K562 (cell line): ENCODE measurements around the gene YBX1. TPM values are rescaled to one million over a fixed set of nuclear protein-coding genes. Genes with fewer than 3 reads are reported as not detected.

Experiments
- CCAR2 ChIP-seq: fragments of 200-400 bp; formaldehyde crosslinking; IDR thresholded peaks from 2 replicates; pipeline ENCODE4 v1.6.1; 2017; ENCODE audit warnings: mild to moderate bottlenecking, low read depth, low read length
- DMBX1 ChIP-seq: fragments of 250-450 bp; sonication (Bioruptor Pico); IDR thresholded peaks from 2 replicates; pipeline ENCODE4 v1.8.0; 2022; ENCODE audit warnings: inconsistent platforms, mild to moderate bottlenecking, moderate library complexity, borderline replicate concordance
- FUS ChIP-seq: fragments of 200-400 bp; formaldehyde crosslinking; optimal IDR thresholded peaks from 2 replicates; pipeline ENCODE3; 2017; ENCODE audit warnings: low read depth, low read length
- KDM4B ChIP-seq, 2 experiments: fragments of 450-650 bp in 1 of 2; sonication (generic) in 1 of 2; IDR thresholded peaks; 2 replicates each; pipeline ENCODE4 v1.6.1; 2016 to 2017; ENCODE audit warnings: borderline replicate concordance in 2 of 2, antibody characterized with exemption in 1 of 2, low read depth in 1 of 2, mild to moderate bottlenecking in 1 of 2
- PKNOX1 ChIP-seq: fragments of 450-650 bp; IDR thresholded peaks from 2 replicates; pipeline ENCODE4 v1.6.1; 2016
- RFX7 ChIP-seq: fragments of 250-450 bp; sonication (Bioruptor Pico); IDR thresholded peaks from 2 replicates; pipeline ENCODE4 v1.5.1; 2021; ENCODE audit warnings: mild to moderate bottlenecking
- SAP30 ChIP-seq: fragments of 200-600 bp; sonication (generic); IDR thresholded peaks from 2 replicates; pipeline ENCODE4 v1.6.1; 2012; ENCODE audit warnings: borderline replicate concordance, low read depth, mild to moderate bottlenecking, moderate library complexity, low read length, control low read depth, inconsistent platforms; ENCODE audit not compliant: insufficient read depth, poor library complexity, severe bottlenecking
- SMARCB1 ChIP-seq: IDR thresholded peaks from 2 replicates; pipeline ENCODE4 v1.6.1; 2011; ENCODE audit warnings: improper control_type of control experiment, low read depth; ENCODE audit not compliant: insufficient read length
- SOX6 ChIP-seq: fragments of 450-650 bp; IDR thresholded peaks from 2 replicates; pipeline ENCODE4 v1.6.1; 2014; ENCODE audit warnings: mild to moderate bottlenecking
- SRSF1 ChIP-seq: fragments of 200-400 bp; formaldehyde crosslinking; IDR thresholded peaks from 2 replicates; pipeline ENCODE4 v1.6.1; 2017; ENCODE audit warnings: mild to moderate bottlenecking, low read depth, low read length, moderate library complexity
- SRSF3 ChIP-seq: fragments of 200-400 bp; formaldehyde crosslinking; IDR thresholded peaks from 2 replicates; pipeline ENCODE4 v1.6.1; 2016; ENCODE audit warnings: mild to moderate bottlenecking, low read length, moderate library complexity; ENCODE audit not compliant: insufficient read depth
- SUPT5H ChIP-seq: fragments of 450-650 bp; IDR thresholded peaks from 2 replicates; pipeline ENCODE4 v1.6.1; 2016
- TCF15 ChIP-seq: fragments of 250-450 bp; sonication (Bioruptor Pico); IDR thresholded peaks from 2 replicates; pipeline ENCODE4 v1.8.0; 2022; ENCODE audit warnings: moderate library complexity, mild to moderate bottlenecking, inconsistent platforms
- TGIF2 ChIP-seq: sonication (generic); formaldehyde crosslinking; IDR thresholded peaks from 2 replicates; pipeline ENCODE4 v1.8.1; 2022; ENCODE audit warnings: mild to moderate bottlenecking, missing genetic modification reagents, moderate library complexity
- ZFP91 ChIP-seq: sonication (generic); formaldehyde crosslinking; IDR thresholded peaks from 2 replicates; pipeline ENCODE4 v1.8.0; 2022; ENCODE audit warnings: mild to moderate bottlenecking, missing genetic modification reagents
- ZNF175 ChIP-seq: fragments of 200-800 bp; sonication (Bioruptor generic); IDR thresholded peaks from 2 replicates; pipeline ENCODE4 v1.6.1; 2016; ENCODE audit warnings: low read depth, mild to moderate bottlenecking, missing genetic modification characterization, missing compliant biosample characterization
- ZNF212 ChIP-seq: fragments of 450-650 bp; formaldehyde crosslinking; IDR thresholded peaks from 2 replicates; pipeline ENCODE4 v1.4.0; 2020; ENCODE audit warnings: mild to moderate bottlenecking
- ZNF436 ChIP-seq: fragments of 250-450, 450-650 bp; sonication (Bioruptor Pico); formaldehyde crosslinking; IDR thresholded peaks from 2 replicates; pipeline ENCODE4 v1.7.0; 2020; ENCODE audit warnings: mild to moderate bottlenecking
- ZNF584 ChIP-seq: fragments of 200-800 bp; sonication (Bioruptor generic); IDR thresholded peaks from 2 replicates; pipeline ENCODE4 v1.6.1; 2016; ENCODE audit warnings: low read depth, mild to moderate bottlenecking, missing genetic modification characterization, missing compliant biosample characterization
- polyA plus RNA-seq, 8 experiments: library from polyadenylated mRNA; depleted of rRNA in 4 of 8; stranded (reverse) in 5 of 8; unstranded in 3 of 8; fragments of >200 nt; fragmentation: Nextera tagmentation in 2 of 8; fragmentation: Illumina TruSeq in 1 of 8; extraction: Ambion mirVana in 2 of 8; extraction: Trizol in 1 of 8; gene quantifications; 2 replicates each; pipeline versions ENCODE4 v1.2.1 to v1.2.3, GENCODE V29; 2011 to 2014; ENCODE audit warnings: inconsistent platforms in 1 of 8, missing spikeins in 1 of 8
- total RNA-seq, 7 experiments: library from RNA; depleted of rRNA in 6 of 7; stranded (reverse); fragments of >200 nt in 6 of 7; fragmentation: Illumina TruSeq in 2 of 7; extraction: Trizol in 2 of 7; gene quantifications; 2 replicates each; pipeline versions ENCODE4 v1.2.1 to v1.2.3, GENCODE V29; 2011 to 2021; ENCODE audit warnings: low replicate concordance in 1 of 7
- TF ChIP-seq, protein P1 (sequence below): sonication (generic); formaldehyde crosslinking; IDR thresholded peaks from 2 replicates; pipeline ENCODE4 v1.8.0; 2022; ENCODE audit warnings: mild to moderate bottlenecking, missing genetic modification reagents
- TF ChIP-seq, protein P2 (sequence below): sonication (generic); formaldehyde crosslinking; IDR thresholded peaks from 2 replicates; pipeline ENCODE4 v1.8.1; 2023; ENCODE audit warnings: mild to moderate bottlenecking, missing genetic modification reagents
- TF ChIP-seq, protein P3 (sequence below): IDR thresholded peaks from 2 replicates; pipeline ENCODE4 v1.6.1; 2011; ENCODE audit not compliant: insufficient read length; ENCODE audit errors: extremely low read depth

Gene YBX1
- total and polyA plus RNA-seq, 9 of the 15 experiments (the other 6 are each of a cell fraction or from before 2014, with no cell fraction given) = 363 to 1,955 (median 1,216) TPM

DNA sequence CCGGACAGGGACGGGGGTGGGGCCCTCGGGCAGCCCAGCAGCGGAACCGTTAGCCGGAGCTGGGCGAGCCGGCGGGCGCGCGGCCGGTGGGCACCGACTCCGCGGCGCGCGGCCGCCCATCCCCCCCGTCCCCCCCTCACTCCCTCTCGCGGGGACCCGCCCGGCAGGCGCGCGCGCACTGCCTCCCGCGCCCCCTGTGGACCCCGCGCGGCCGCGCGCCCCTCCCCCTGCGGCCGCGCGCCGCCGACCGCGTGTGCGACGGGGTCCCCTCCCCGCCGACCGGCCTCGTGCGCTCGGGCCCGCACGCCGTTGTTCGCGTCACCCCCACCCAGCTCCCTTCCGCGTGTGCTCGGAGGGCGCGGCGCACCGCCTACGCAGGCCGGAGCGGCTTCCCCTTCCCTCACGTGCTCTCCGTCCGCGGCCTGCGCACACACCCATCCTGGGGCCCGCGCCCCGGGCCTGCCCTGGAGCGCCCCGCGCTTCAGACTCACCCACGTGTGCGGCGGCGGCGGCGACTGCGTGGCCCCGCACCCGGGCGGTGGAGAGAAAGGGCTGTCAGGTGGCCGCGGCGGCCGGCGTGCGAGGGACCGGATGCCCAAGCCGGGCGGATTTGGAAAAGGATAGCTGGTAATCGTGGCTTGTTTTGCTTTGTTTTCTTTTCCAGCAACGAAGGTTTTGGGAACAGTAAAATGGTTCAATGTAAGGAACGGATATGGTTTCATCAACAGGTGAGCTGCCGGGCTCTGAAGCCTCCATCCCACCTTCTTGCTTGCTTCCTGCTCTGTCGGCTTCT lies 717 bp downstream of the YBX1 start (continued):
- TF ChIP-seq, protein P1, sequence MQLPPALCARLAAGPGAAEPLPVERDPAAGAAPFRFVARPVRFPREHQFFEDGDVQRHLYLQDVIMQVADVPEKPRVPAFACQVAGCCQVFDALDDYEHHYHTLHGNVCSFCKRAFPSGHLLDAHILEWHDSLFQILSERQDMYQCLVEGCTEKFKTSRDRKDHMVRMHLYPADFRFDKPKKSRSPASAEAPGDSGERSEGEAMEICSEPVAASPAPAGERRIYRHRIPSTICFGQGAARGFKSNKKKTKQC = peak; percentile 66
- TF ChIP-seq TGIF2 (CRISPR knock-in tag) (peak; percentile 96; the same call in 1 of the 2 replicates), PKNOX1 (no peak), SAP30 (peak; percentile 98), SMARCB1 (no peak), RFX7 (CRISPR knock-in tag) (no peak), KDM4B (IDR thresholded peaks at IDR 0.05; ENCODE audit: borderline replicate concordance in 2 of 2, low read depth in 1 of 2) (no peak), ZNF436 (CRISPR knock-in tag) (no peak), TCF15 (CRISPR knock-in tag) (no peak), CCAR2 (no peak), DMBX1 (CRISPR knock-in tag) (no peak), ZNF175 (peak; percentile 63; the same call in 1 of the 2 replicates), FUS (no peak), ZNF212 (CRISPR knock-in tag) (no peak), SRSF1 (no peak), SUPT5H (0 out of 2 replicates have a peak, but pooled peaks have one; percentile 14), ZFP91 (CRISPR knock-in tag) (no peak), ZNF584 (peak; percentile 57; the same call in 1 of the 2 replicates), SRSF3 (no peak), SOX6 (no peak)
- TF ChIP-seq, protein P2, sequence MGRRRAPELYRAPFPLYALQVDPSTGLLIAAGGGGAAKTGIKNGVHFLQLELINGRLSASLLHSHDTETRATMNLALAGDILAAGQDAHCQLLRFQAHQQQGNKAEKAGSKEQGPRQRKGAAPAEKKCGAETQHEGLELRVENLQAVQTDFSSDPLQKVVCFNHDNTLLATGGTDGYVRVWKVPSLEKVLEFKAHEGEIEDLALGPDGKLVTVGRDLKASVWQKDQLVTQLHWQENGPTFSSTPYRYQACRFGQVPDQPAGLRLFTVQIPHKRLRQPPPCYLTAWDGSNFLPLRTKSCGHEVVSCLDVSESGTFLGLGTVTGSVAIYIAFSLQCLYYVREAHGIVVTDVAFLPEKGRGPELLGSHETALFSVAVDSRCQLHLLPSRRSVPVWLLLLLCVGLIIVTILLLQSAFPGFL (CRISPR knock-in tag) = no peak
- TF ChIP-seq, protein P3, sequence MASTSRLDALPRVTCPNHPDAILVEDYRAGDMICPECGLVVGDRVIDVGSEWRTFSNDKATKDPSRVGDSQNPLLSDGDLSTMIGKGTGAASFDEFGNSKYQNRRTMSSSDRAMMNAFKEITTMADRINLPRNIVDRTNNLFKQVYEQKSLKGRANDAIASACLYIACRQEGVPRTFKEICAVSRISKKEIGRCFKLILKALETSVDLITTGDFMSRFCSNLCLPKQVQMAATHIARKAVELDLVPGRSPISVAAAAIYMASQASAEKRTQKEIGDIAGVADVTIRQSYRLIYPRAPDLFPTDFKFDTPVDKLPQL = no peak
